AG09309 (cell line): ENCODE results near the gene ATP5PO.
A peak's percentile ranks its signal among the peaks of the same experiment; 100 is the strongest.
"Not testable (repeated sequence)": the region's sequence is repeated elsewhere in the genome, so short reads cannot be mapped to it uniquely, and the experiment has no call there.

Experiments used
- DNase-seq: peaks from one replicate; pipeline ENCODE4 v3.0.0-alpha.2; 2010; ENCODE audit warnings: low read depth
- H3K4me3 ChIP-seq: 2 replicates; pipeline ENCODE4 v1.5.1; 2011; ENCODE audit warnings: mild to moderate bottlenecking, low read depth, low read length, moderate library complexity; ENCODE audit not compliant: control insufficient read depth
- CTCF ChIP-seq: IDR thresholded peaks from 2 replicates; pipeline ENCODE4 v1.5.1; 2011; ENCODE audit warnings: mild to moderate bottlenecking, low read depth, low read length, inconsistent platforms; ENCODE audit not compliant: insufficient read depth, control insufficient read depth; ENCODE audit errors: missing control alignments

The ATP5PO gene

GRCh38 chr21:33875026-33875695 is 40.4 kb downstream of the ATP5PO start:
- DNase-seq, result no peak
- no peak overlapping the region for H3K4me3 ChIP-seq

GRCh38 chr21:33874161-33874560 is 41.4 kb downstream of the ATP5PO start:
- no peak for TF ChIP-seq CTCF
- no peak overlapping the region for H3K4me3 ChIP-seq
- no peak for DNase-seq

More at GRCh38 chr21:33875026-33875695, 40.4 kb downstream of the ATP5PO start:
- TF ChIP-seq CTCF, result no peak

GRCh38 chr21:33872881-33873515 is 42.6 kb downstream of the ATP5PO start:
- TF ChIP-seq CTCF, result no peak
- no peak overlapping the region for H3K4me3 ChIP-seq
- DNase-seq, result no peak

- no peak overlapping the region for H3K4me3 ChIP-seq
- TF ChIP-seq CTCF, result no peak
- DNase-seq, result peak; percentile 32
Observed at GRCh38 chr21:33871171-33871570, 44.4 kb downstream of the ATP5PO start.

- no peak for TF ChIP-seq CTCF
- no peak overlapping the region for H3K4me3 ChIP-seq
- DNase-seq, result no peak
Observed at GRCh38 chr21:33870768-33871167, 44.8 kb downstream of the ATP5PO start.

- TF ChIP-seq CTCF, result no peak
- no peak overlapping the region for H3K4me3 ChIP-seq
- no peak for DNase-seq
Observed at GRCh38 chr21:33869873-33870272, 45.7 kb downstream of the ATP5PO start.

GRCh38 chr21:33867868-33868267 is 47.7 kb downstream of the ATP5PO start:
- not testable (repeated sequence) for H3K4me3 ChIP-seq, DNase-seq
